ENCODE data around the gene CTDSP2. TPM values are rescaled to one million over a fixed set of nuclear protein-coding genes. Genes with fewer than 3 reads are reported as not detected.
"Not testable (repeated sequence)": the region's sequence is repeated elsewhere in the genome, so short reads cannot be mapped to it uniquely, and the experiment has no call there.

Gene CTDSP2
- total and polyA plus RNA-seq, 7 donors: 13.9 to 91.8 (median 71.3) TPM

DNA sequence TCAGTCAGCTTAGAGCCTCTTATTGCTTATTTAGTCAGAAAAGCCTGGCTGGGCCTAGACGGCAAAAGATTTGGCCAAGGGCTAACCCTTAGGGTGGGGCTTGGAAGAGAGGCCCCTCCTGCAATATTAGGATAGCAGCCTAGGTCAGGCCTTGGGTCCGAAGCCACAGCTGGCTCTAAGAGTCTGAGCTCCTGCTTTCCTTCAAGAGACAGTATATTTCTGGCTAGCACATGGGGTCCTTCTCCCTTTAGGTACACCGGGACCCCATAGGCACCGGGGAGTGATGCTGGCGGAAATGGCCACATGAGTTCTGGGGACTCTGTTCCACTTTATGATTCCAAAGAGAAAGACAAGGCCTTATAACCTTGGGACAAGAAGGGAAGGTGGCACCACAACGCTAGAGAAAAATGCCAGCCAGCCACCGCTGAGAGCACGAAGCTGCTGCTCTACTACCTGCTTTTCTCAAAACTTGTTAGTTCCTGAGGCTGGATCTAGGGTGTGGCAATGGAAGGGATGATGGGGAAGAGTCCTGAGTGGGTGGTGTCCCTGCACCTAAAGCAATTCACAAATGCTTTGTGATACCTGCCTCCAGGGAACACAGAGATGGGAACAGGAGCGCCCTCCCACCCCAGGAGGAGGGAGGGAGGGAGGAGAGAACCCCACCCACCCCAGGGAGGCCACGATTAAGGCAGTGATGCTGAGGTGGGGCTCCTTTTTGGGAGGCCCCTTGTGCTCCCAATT is 24.9 kb downstream of the CTDSP2 start:
- Histone ChIP-seq H3K4me1 (peaks cover 29% of the 10 kb centered on the region), H3K9me3 (no peaks in the 10 kb centered on the region), H3K27me3 (ENCODE audit: insufficient read depth in 3 of 3, low read length in 2 of 3) (no peaks in the 10 kb centered on the region), H3K4me3 (no peak overlapping the region), H3K27ac (peak overlapping the region; percentile 16), H3K36me3 (ENCODE audit: insufficient read depth in 1 of 2, low read depth in 1 of 2) (peaks cover 19 to 87% of the 10 kb centered on the region in 2 donors)
- ATAC-seq (no peak), DNase-seq (no peak)
- TF ChIP-seq, protein P1, sequence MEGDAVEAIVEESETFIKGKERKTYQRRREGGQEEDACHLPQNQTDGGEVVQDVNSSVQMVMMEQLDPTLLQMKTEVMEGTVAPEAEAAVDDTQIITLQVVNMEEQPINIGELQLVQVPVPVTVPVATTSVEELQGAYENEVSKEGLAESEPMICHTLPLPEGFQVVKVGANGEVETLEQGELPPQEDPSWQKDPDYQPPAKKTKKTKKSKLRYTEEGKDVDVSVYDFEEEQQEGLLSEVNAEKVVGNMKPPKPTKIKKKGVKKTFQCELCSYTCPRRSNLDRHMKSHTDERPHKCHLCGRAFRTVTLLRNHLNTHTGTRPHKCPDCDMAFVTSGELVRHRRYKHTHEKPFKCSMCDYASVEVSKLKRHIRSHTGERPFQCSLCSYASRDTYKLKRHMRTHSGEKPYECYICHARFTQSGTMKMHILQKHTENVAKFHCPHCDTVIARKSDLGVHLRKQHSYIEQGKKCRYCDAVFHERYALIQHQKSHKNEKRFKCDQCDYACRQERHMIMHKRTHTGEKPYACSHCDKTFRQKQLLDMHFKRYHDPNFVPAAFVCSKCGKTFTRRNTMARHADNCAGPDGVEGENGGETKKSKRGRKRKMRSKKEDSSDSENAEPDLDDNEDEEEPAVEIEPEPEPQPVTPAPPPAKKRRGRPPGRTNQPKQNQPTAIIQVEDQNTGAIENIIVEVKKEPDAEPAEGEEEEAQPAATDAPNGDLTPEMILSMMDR (IDR thresholded peaks at IDR 0.05): no peak
- intact Hi-C loops (cut with DNase I): no loop called here
- 64 to 80% (median 71%) methylated on average over 10 of the region's 10 CpGs for WGBS, 3 donors

DNA sequence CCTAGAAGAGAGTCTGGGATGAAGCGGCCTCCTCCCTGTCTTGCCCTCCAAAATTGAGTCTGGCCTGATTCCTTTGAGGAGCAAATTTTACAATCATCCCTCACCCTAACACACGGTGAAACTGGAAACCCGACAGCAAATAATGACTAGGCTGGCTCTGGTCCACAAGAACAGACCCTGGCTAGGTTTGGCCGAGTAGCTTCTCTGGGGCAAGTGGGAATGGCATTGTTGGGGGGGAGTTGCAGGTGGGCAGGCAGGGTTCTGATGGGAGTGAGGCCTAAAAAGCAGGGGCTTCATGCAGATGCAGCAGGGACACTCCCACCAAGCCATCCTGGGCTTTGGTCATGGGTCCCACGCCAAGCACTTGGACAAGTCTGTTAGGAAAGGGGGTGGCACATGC is 25.5 kb downstream of the CTDSP2 start:
- H3K4me3 ChIP-seq; H3K27ac ChIP-seq; H3K9me3 ChIP-seq; ATAC-seq; DNase-seq; H3K27me3 ChIP-seq (ENCODE audit: insufficient read depth in 3 of 3, low read length in 2 of 3); intact Hi-C loops (cut with DNase I): not testable (repeated sequence)
- 53 to 68% (median 58%) methylated on average over 5 of the region's 5 CpGs for WGBS, 3 donors
- Histone ChIP-seq H3K36me3 (ENCODE audit: insufficient read depth in 1 of 2, low read depth in 1 of 2) (peaks cover 18 to 81% of the 10 kb centered on the region in 2 donors), H3K4me1 (peaks cover 30% of the 10 kb centered on the region)

DNA sequence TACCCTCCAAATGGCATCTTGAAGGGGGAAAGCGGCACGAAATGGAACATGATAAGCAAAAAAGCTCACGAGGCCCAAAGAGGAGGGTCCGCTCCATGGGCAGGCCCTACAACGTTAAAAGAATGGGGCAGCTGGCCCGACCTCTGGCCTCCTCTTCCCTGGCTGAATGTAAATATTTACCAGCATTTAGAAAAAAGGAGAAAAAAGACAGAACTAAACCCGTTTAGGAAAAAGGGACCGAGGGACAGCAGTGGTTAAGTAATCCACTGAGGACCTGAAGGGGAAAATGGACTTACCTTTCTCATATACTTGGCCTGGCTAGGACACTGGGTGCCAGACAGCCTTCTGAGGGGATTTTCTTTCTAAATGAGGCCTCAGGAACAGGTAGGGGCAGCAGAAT is 26.4 kb downstream of the CTDSP2 start:
- 65 to 77% (median 73%) methylated on average over 8 of the region's 8 CpGs for WGBS, 3 donors
- Histone ChIP-seq H3K27ac (peak overlapping the region; percentile 21), H3K36me3 (ENCODE audit: insufficient read depth in 1 of 2, low read depth in 1 of 2) (peaks cover 18 to 72% of the 10 kb centered on the region in 2 donors), H3K4me1 (peaks cover 31% of the 10 kb centered on the region)
- H3K4me3 ChIP-seq; intact Hi-C loops (cut with DNase I); DNase-seq; ATAC-seq; H3K9me3 ChIP-seq; H3K27me3 ChIP-seq (ENCODE audit: insufficient read depth in 3 of 3, low read length in 2 of 3): not testable (repeated sequence)

DNA sequence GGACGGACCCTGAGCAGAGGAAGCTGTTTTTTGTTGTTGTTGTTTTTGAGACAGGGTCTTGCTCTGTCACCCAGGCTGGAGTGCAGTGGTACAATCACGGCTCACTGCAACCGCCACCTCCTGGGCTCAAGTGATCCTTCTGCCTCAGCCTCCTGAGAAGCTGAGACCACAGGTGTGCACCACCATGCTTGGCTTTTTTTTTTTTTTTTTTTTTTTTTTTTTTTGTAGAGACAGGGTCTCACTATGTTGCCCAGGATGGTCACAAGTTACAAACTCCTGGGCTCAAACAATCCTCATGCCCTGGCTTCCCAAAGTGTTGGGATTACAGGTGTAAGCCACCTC is 28.6 kb downstream of the CTDSP2 start:
- H3K27me3 ChIP-seq (ENCODE audit: insufficient read depth in 3 of 3, low read length in 2 of 3); intact Hi-C loops (cut with DNase I); DNase-seq; H3K9me3 ChIP-seq; H3K4me3 ChIP-seq; ATAC-seq: not testable (repeated sequence)
- WGBS, 3 donors: 72 to 81% (median 81%) methylated on average over 3 of the region's 3 CpGs
- Histone ChIP-seq H3K4me1 (peaks cover 31% of the 10 kb centered on the region), H3K27ac (peak overlapping the region; percentile 54), H3K36me3 (ENCODE audit: insufficient read depth in 1 of 2, low read depth in 1 of 2) (peaks cover 6 to 58% of the 10 kb centered on the region in 2 donors)

DNA sequence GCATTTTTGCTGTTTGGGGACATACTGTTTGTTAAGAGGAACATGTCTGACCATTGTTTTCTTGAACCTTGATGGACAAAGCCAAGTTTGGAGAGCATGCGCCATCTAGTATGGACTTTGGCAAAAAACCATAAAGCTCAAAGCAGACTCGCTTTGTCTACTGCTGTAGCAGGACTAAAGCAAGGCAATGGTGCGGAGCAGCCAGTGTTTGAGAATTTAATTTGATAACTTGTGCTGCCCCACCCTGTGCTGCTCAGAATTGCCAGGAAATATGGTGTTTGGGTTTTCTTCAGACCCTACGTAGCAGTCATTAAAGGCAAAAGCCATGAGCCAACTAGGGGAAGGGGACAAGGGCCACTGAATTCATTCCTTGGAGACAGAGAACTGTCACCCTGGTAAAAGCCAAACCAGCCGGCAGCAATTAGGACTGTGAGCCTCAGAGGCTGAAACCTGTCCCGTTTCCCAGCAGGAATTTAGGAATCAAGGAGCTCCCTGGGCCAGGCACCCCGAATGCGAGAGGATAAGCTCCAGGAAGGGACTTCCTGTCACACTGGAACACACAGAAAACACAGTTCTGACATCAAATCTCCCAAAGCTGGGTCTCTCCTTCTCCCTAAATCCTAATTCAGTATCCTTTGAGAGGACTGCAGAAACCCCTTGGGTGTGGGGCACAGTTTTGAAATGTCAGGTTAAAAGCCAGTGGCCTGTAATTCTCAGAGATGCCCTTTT is 29.1 kb downstream of the CTDSP2 start:
- 66 to 73% (median 71%) methylated on average over 8 of the region's 8 CpGs for WGBS, 3 donors
- TF ChIP-seq, protein P1 (IDR thresholded peaks at IDR 0.05): no peak
- DNase-seq (no peak), ATAC-seq (no peak)
- H3K27me3 ChIP-seq (ENCODE audit: insufficient read depth in 3 of 3, low read length in 2 of 3): no peaks in the 10 kb centered on the region
- H3K27ac ChIP-seq: peak overlapping the region; percentile 54
- H3K4me1 ChIP-seq: peaks cover 26% of the 10 kb centered on the region
- peaks cover under 1 to 58% of the 10 kb centered on the region in 2 donors for H3K36me3 ChIP-seq (ENCODE audit: insufficient read depth in 1 of 2, low read depth in 1 of 2)
- no peak overlapping the region for H3K4me3 ChIP-seq
- intact Hi-C loops (cut with DNase I): no loop called here
- no peaks in the 10 kb centered on the region for H3K9me3 ChIP-seq

DNA sequence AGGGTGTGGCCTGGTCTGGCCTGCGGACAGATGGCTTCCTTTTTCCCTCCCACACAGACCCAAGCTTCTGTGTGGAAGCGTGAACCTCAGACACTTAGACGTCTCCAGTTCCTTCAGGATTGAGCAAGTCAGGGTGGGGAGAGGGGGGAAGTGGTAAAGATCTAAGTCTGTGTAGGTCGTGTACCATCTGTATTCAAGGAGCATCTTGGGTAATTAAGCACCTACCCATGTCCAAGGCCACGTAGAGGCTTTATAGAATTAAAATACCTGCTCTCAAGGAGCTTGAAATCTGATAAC is 29.7 kb downstream of the CTDSP2 start:
- no peaks in the 10 kb centered on the region for H3K9me3 ChIP-seq
- H3K36me3 ChIP-seq (ENCODE audit: insufficient read depth in 1 of 2, low read depth in 1 of 2): peaks cover 0 to 58% of the 10 kb centered on the region in 2 donors
- H3K27ac ChIP-seq: peak overlapping the region; percentile 54
- intact Hi-C loops (cut with DNase I): no loop called here
- TF ChIP-seq, protein P1 (IDR thresholded peaks at IDR 0.05): no peak
- H3K4me3 ChIP-seq: no peak overlapping the region
- H3K4me1 ChIP-seq: peaks cover 24% of the 10 kb centered on the region
- peak; percentile 40 to 69 for DNase-seq
- WGBS, 3 donors: 27 to 48% (median 29%) methylated on average over 5 of the region's 5 CpGs
- ATAC-seq: peak in 3 of 4 donors; percentile 29 to 53 (median 48)
- H3K27me3 ChIP-seq (ENCODE audit: insufficient read depth in 3 of 3, low read length in 2 of 3): no peaks in the 10 kb centered on the region

All from psoas muscle (tissue), 8 donors.